Activated naive CD4-positive, alpha-beta T cell treated with Interleukin-2 at 50 U/mL for 16 hours (primary cell): Measurements from ENCODE around the gene NAGS.
"Not testable (repeated sequence)": the region's sequence is repeated elsewhere in the genome, so short reads cannot be mapped to it uniquely, and the experiment has no call there.

Experiments
- DNase-seq: peaks from one replicate; pipeline ENCODE4 v3.0.0-alpha.2; 2020

NAGS gene

DNA sequence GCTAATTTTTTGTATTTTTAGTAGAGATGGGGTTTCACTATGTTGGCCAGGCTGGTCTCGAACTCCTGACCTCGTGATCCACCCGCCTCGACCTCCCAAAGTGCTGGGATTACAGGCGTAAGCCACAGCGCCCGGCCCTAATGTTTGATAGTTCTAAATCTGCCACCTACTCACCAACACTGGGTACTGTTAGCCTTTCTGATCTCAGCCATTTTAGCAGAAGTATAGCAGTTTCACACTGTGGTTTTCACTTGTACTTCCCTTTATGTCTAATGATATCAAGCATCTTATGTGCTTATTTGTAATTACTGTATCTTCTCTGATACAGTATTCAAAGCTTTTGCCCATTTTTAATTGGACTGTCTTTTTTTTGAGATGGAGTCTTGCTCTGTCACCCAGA is 42.5 kb downstream of the NAGS start:
- not testable (repeated sequence) for DNase-seq

DNA sequence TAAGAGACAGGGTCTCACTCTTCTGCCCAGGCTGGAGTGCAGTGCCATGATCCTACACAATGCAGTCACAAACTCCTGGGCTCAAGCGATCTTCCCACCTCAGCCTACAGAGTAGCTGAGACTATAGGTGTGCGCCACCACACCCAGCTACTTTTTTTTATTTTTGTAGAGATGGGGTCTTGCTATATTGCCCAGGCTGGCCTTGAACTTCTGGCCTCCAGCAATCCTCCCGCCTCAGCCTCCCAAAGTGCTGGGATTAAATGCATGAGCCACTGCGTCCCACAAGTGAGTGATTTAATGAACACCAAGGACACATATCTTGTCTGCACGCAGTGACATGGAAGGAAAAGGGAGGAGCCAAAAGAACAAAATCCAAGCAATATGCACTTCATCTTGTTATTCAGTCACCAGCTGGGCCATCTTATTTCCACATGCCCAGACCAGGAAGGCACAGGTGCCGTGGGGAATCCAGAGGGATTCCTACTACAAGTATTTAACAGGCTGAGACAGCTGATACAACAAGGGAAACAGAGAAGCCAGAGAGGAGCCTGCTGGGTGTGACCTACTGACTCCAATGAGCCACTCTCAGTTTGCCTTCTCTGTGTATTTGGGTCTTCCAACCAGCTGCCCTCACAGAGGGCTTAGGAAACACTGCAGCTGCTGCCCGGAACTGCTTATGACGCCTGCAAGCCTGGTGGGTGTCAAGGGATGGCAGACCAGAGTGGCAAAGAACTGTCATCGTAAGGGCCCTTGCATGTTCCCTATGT is 45.1 kb downstream of the NAGS start:
- DNase-seq, result no peak

DNA sequence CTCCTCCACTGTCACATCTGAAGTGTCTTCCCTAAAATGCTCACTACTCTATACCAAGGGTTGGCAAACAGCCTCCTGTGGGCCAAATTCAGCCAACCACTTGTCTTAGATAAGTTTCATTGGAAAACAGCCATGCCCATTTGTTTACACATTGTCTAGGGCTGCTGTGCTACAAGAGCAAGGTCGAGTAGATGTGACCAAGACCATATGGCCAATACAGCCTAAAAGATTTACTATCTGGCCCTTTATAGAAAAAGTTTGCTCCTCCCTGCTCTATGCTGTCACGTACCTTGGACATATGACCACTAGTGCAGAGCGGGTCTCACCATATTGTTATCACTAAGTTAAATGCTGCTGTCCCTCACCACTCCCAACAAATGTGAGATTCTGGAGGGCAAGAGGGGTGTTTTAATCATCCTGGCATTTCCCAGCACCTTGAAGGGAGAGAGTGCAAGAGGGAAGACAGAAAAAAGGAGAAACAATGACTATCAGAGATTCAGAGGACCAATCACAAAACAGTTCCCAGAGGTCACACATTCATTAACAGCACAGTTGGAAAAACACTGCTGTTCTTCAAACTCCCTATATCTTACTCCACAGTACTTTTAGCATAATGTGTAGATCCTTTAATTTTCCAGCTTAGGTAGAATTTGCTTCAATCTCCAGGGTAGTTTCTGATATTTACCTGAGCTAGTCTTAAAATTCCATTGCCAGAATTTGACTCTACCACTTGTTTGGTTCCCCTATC is 48.9 kb downstream of the NAGS start:
- DNase-seq, result no peak
